Endometrial microvascular endothelial cells (primary cell): ENCODE data around the gene CDCA4. TPM values are rescaled to one million over a fixed set of nuclear protein-coding genes. Genes with fewer than 3 reads are reported as not detected.
"Not testable (repeated sequence)": the region's sequence is repeated elsewhere in the genome, so short reads cannot be mapped to it uniquely, and the experiment has no call there.

Source experiments
- in situ Hi-C: cut with HindIII; loops from 2 replicates; pipeline ENCODE4 v1.10.0; 2017; ENCODE audit warnings: low sequenced_read_pairs, low pct_unique_long_range_greater_than_20kb; ENCODE audit errors: inconsistent ontology term
- total RNA-seq: library from RNA; depleted of rRNA; stranded (reverse); fragments of >200 nt; gene quantifications from one replicate; pipeline ENCODE4 v1.2.3, GENCODE V29; 2015; ENCODE audit errors: inconsistent ontology term

CDCA4 gene
- total RNA-seq, 1 donor from 2014 or later, result 58.8 TPM

GRCh38 chr14:105041841-105042765, 21.2 kb upstream of the CDCA4 start:
- in situ Hi-C loops, result no loop called here

GRCh38 chr14:105039458-105040205, 18.7 kb upstream of the CDCA4 start:
- in situ Hi-C loops, result no loop called here

- in situ Hi-C loops, result not testable (repeated sequence)
Measured at GRCh38 chr14:105035616-105036015, 14.7 kb upstream of the CDCA4 start.

- in situ Hi-C loops, result no loop called here
Measured at GRCh38 chr14:105034315-105035039, 13.6 kb upstream of the CDCA4 start.

GRCh38 chr14:105033412-105033900, 12.6 kb upstream of the CDCA4 start:
- in situ Hi-C loops, result not testable (repeated sequence)

GRCh38 chr14:105032451-105032901, 11.6 kb upstream of the CDCA4 start:
- in situ Hi-C loops, result not testable (repeated sequence)

GRCh38 chr14:105030836-105031396, 10.0 kb upstream of the CDCA4 start:
- in situ Hi-C loops, result no loop called here

GRCh38 chr14:105030194-105030593, 9.3 kb upstream of the CDCA4 start:
- in situ Hi-C loops, result no loop called here

GRCh38 chr14:105029402-105029801, 8.5 kb upstream of the CDCA4 start:
- in situ Hi-C loops, result no loop called here

GRCh38 chr14:105028251-105028927, 7.5 kb upstream of the CDCA4 start:
- in situ Hi-C loops, result no loop called here

- in situ Hi-C loops, result not testable (repeated sequence)
Measured at GRCh38 chr14:105027718-105028117, 6.8 kb upstream of the CDCA4 start.

- in situ Hi-C loops, result no loop called here
Measured at GRCh38 chr14:105026802-105027563, 6.1 kb upstream of the CDCA4 start.

GRCh38 chr14:105026033-105026785, 5.3 kb upstream of the CDCA4 start:
- in situ Hi-C loops, result no loop called here

- in situ Hi-C loops, result no loop called here
Measured at GRCh38 chr14:105025429-105025828, 4.5 kb upstream of the CDCA4 start.

- in situ Hi-C loops, result no loop called here
Measured at GRCh38 chr14:105023791-105024480, 3.1 kb upstream of the CDCA4 start.

- in situ Hi-C loops, result no loop called here
Measured at GRCh38 chr14:105023144-105023543, 2.3 kb upstream of the CDCA4 start.
